HUES48 (cell line): ENCODE data around the gene RFX2.
"Not testable (repeated sequence)": the region's sequence is repeated elsewhere in the genome, so short reads cannot be mapped to it uniquely, and the experiment has no call there.

ENCODE experiments used
- H3K27ac ChIP-seq: one replicate; pipeline ENCODE4 v1.7.0; 2013; ENCODE audit warnings: low read depth, low read length, inconsistent platforms
- H3K27me3 ChIP-seq: 2 replicates; pipeline ENCODE4 v1.6.1; 2013; ENCODE audit warnings: mild to moderate bottlenecking, low read length; ENCODE audit not compliant: control insufficient read depth, insufficient read depth
- H3K36me3 ChIP-seq: 2 replicates; pipeline ENCODE4 v1.6.1; 2013; ENCODE audit warnings: low read length; ENCODE audit not compliant: control insufficient read depth, insufficient read depth
- H3K4me1 ChIP-seq: 2 replicates; pipeline ENCODE4 v1.6.1; 2013; ENCODE audit warnings: mild to moderate bottlenecking, low read length; ENCODE audit not compliant: control insufficient read depth, insufficient read depth
- H3K4me3 ChIP-seq: 2 replicates; pipeline ENCODE4 v1.5.1; 2013; ENCODE audit warnings: mild to moderate bottlenecking, low read depth, low read length
- H3K9ac ChIP-seq: 2 replicates; pipeline ENCODE4 v1.6.1; 2013; ENCODE audit warnings: mild to moderate bottlenecking, low read depth, low read length, moderate library complexity
- H3K9me3 ChIP-seq: 2 replicates; pipeline ENCODE4 v1.6.1; 2013; ENCODE audit warnings: low read length; ENCODE audit not compliant: control insufficient read depth, insufficient read depth

RFX2 gene

DNA sequence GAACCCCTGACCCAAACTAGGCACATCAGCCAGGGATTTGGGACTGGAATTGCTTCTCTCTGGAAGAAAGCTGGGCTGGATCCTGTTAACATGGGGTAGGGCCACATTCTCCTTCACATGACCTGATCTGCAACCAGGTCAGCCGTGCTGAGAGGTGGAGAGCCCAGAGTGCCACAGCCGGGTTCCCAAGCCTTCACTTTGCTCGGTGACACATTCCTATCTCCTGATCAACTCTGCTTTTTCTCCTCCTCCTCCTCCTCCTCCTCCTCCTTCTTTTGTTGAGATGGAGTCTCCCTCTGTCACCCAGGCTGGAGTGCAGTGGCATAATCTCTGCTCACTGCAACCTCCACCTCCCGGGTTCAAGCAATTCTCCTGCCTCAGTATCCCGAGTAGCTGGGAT, 124.5 kb downstream of the RFX2 start:
- not testable (repeated sequence) for H3K4me3 ChIP-seq, H3K9me3 ChIP-seq, H3K27me3 ChIP-seq, H3K9ac ChIP-seq, H3K36me3 ChIP-seq, H3K4me1 ChIP-seq, H3K27ac ChIP-seq

DNA sequence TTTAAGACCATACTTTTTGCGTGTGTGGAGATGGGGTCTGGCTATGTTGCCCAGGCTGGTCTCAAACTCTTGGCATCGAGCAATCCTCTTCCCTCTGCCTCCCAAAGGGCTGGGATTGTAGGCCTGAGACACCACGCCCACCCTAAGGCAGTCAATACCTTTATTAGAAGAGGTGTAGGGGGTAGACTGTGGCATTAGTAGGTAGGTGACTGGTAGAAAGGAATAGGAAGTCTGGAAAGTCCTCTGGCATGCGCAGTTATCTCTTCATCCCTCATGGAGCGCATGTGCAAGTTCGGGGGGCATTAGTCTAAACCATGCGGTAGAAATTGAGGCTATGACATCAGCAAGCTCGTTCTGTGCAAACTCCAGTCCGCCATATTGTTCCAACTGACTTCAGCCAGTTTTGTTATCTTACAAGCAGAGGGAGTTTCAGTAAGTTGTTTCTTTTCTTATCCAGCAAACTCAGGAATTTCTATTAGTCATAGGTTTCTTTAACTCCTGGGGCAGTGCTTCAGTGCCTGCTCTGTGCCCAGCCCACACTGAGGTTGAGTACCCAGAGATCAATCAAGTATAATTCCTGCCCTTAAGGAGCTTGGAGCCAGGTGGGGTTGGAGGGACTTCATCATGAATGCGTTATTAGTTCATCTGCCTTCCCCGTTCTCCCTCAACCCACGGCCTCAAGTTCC, 125.1 kb downstream of the RFX2 start:
- Histone ChIP-seq H3K9me3 (no peaks in the 10 kb centered on the region), H3K36me3 (no peaks in the 10 kb centered on the region), H3K4me1 (peaks cover 4% of the 10 kb centered on the region; the same call in 1 of the 2 replicates), H3K4me3 (no peak overlapping the region), H3K27ac (no peak overlapping the region), H3K9ac (no peak overlapping the region), H3K27me3 (no peaks in the 10 kb centered on the region)

DNA sequence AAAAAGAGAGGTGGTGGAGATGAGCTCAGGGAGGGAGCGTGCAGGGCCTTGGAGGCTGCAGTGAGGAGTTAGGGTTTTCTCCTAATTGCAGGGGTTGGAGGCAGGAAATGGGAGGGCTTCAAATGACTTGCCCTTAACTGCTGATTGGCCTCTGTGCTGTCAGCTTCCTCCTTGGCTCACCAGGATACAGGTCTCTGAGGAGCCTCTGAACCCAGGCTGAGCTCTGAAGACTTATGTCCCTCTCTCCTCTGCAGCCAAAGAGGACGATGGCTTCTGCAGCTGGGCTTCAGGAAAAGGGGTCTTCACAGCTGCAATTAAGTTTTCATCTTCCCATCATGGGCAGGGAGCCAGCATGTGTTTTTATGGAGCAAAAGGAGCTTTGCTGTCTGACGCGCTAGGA, 125.7 kb downstream of the RFX2 start:
- Histone ChIP-seq H3K9me3 (no peaks in the 10 kb centered on the region), H3K27ac (no peak overlapping the region), H3K4me1 (peaks cover 4% of the 10 kb centered on the region; the same call in 1 of the 2 replicates), H3K9ac (no peak overlapping the region), H3K4me3 (no peak overlapping the region), H3K36me3 (no peaks in the 10 kb centered on the region), H3K27me3 (no peaks in the 10 kb centered on the region)

DNA sequence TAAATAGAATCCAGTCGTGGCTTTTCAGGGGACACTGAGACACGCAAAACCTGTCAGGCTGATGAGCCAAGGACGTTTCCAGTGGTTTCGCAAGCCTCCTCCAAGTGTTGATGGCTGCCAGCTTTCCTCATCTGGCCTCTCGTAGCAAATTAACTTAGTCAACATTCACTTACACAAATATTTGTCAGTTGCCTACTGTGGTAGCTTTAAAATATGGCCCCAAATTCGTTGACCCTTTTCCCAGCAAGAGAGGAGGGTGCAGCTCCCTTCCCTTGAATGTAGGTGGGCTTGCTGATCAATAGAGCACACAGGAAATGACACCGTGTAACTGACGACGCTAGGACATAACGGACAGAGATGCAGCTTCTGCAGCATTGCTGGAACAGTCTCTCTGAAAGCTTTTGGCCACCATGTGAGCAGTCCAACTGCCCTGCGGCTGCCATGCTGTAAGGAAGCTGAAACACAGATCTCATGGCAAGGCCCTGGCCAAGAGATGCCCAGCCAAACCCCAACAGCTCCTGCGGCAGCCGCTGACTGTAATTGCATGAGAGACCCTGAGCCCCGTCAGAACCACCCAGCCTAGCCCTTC, 126.8 kb downstream of the RFX2 start:
- Histone ChIP-seq H3K36me3 (no peaks in the 10 kb centered on the region), H3K9ac (no peak overlapping the region), H3K4me3 (no peak overlapping the region), H3K27ac (no peak overlapping the region), H3K27me3 (no peaks in the 10 kb centered on the region), H3K9me3 (no peaks in the 10 kb centered on the region), H3K4me1 (peaks cover 4% of the 10 kb centered on the region)

DNA sequence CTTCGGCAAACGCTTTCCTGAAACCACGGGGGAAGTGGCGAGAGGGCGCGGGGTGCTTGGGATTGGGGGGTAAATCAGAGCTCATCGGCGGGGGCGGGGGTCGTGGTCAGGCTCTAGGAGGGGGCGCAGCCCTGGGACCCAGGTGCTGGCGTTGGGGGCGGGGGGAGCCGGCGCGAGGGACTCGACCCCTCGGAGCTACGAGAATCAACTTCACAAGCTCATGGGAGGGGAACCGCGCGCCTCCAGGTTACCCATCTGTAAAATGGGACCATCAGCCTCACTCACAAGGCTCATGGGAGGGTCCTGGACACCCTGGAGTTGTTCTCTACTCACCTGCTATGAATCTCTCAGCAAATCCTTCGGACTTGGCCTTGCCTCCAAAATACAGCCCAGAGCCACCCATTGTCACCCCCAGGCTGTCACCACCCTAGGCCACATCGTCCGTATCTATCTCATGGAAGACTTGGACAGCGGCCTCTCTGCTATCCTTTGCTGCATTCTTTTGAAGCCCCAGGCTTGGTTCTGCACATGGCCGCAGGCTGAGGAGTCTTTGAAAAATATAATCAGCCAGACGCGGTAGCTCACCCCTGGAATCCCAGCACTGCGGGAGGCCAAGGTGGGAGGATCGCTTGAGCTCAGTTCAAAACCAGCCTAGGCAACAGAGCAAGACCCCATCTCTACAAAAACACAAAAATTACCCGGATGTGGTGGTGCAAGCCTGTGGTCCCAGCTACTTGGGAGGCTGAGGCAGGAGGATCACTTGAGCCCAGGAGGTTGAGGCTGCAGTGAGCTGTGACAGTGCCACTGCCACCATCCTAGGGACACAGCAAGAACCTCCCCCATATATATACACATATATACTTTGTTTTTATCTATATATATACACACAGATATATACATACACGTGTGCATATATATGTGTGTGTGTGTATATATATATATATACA, 131.4 kb downstream of the RFX2 start:
- no peaks in the 10 kb centered on the region for H3K27me3 ChIP-seq
- H3K4me3 ChIP-seq = peak overlapping the region; percentile 94
- H3K36me3 ChIP-seq = peaks cover 21% of the 10 kb centered on the region
- peak overlapping the region; percentile 85 for H3K9ac ChIP-seq
- peak overlapping the region; percentile 90 for H3K27ac ChIP-seq
- H3K4me1 ChIP-seq = peaks cover 5% of the 10 kb centered on the region; the same call in 1 of the 2 replicates
- H3K9me3 ChIP-seq = no peaks in the 10 kb centered on the region

DNA sequence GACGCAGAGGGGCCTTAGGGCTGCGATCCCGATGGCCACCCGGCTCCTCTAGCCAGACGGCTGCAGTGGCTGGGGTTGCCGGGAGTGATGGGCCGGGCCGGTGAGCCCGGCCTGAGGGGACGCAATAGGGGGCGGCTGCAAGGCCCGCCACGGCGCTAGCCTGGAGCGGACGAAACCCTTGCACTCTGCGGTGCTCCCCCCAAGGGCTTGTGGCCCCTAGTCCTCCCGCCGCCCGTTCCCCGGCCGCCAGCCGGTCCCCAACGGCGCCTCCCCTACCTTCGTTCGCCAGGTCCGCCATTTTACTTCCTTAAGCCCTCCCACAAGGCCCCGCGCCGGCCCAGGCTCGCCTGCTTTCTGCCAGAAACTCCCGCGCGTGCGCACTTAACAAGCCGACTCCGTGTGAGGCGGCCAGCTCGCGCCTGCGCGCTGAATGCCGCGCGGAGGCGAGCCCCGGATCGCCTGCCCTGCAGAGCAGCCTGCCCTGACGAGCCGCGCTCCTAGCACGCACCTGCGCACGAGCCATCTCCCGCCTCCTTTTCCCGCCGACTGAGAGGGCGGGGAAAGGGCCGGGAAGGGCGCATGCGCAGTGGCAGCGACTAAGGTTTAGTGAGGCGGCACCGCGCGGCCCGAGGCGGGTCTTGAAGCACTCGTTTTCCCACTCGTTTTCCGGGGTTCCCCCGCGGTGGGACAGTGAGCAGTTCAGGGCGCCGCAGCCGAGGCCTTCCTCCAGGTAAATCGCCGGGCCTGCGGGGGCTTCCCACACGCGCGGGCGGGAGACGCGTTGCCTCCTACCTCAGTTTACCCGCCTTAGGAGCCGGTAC, 132.3 kb downstream of the RFX2 start, which contains the start of gene RANBP3:
Gene RANBP3 (minus strand): TSS at position 356 of the 821 bp plus-strand sequence. CDS start 58 bp downstream, at position 298.
- Histone ChIP-seq H3K36me3 (peaks cover 27% of the 10 kb centered on the region), H3K4me3 (peak within 1 kb of the TSS; percentile 94), H3K9ac (peak within 1 kb of the TSS; percentile 85), H3K27ac (peak within 1 kb of the TSS; percentile 90), H3K9me3 (no peaks in the 10 kb centered on the region), H3K27me3 (no peaks in the 10 kb centered on the region), H3K4me1 (peaks cover 5% of the 10 kb centered on the region; the same call in 1 of the 2 replicates)

DNA sequence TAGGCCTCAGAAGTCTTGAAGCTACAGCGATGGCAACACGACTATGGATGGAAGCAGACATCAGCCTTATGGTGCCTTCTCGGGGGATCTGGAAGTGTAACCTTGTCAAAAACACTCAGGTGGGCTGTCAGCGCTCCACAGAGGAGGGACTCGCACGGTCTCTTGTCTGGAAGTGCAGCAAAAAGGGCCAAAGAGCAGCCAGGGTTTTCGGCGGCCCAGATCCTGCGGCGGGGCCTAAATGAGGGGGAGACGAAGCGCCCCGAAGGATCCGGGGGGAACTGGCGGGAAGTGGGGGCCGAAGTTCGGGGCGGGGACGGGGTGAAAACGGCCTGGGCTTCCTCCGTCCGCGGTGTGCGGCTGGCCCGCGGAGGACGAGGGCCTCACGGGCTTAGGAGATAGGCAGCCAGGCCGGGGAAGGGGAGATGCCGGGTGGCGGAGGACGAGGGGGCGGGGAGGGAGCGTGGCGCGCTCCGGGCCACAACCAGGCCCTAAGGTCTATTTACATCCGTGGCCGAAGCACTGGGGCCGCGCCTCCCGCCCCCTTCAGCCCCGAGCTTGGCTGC, 133.0 kb downstream of the RFX2 start:
- no peaks in the 10 kb centered on the region for H3K9me3 ChIP-seq
- H3K4me1 ChIP-seq = peaks cover 5% of the 10 kb centered on the region; the same call in 1 of the 2 replicates
- H3K27me3 ChIP-seq = no peaks in the 10 kb centered on the region
- peak overlapping the region; percentile 94 for H3K4me3 ChIP-seq
- H3K36me3 ChIP-seq = peaks cover 27% of the 10 kb centered on the region
- peak overlapping the region; percentile 85 for H3K9ac ChIP-seq
- H3K27ac ChIP-seq = peak overlapping the region; percentile 90

DNA sequence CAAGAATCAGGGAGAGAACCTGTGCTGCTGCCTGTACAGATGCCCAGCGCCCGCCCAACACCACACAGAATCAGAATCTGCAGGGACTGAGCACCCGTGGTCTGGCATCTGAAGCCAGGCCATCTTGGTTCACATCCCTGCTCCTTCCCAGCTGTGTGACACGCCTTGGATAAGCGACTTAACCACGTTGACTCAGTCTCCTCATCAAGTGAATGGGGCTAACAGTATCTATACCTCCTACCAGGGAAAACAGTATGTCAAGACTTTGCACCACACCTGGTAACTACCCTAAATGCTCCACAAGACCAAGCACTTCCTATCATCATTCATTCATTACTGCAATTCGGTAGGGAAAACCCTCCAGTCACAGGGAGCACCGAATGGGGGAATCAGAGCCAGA, 133.5 kb downstream of the RFX2 start:
- Histone ChIP-seq H3K36me3 (peaks cover 31% of the 10 kb centered on the region), H3K9ac (0 out of 2 replicates have a peak overlapping the region, but pooled peaks have one; percentile 85), H3K27ac (no peak overlapping the region), H3K4me1 (peaks cover 5% of the 10 kb centered on the region; the same call in 1 of the 2 replicates), H3K4me3 (peak overlapping the region; percentile 94), H3K27me3 (no peaks in the 10 kb centered on the region), H3K9me3 (no peaks in the 10 kb centered on the region)

DNA sequence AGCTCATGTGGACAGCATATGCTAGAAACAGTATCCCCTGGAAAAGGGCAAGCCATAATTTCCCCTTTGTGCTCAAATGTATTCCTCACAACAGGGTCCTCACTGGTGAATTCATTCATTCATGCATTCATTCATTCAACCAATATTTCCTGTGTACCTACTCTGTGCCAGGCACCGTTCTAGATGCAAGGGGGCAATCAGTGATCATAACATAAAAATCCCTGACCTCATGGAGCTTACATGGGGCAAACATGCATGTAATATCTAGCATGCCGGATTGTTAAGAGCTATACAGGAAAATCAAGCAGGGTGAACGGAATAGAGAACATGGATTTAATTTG, 134.9 kb downstream of the RFX2 start:
- Histone ChIP-seq H3K4me3 (no peak overlapping the region), H3K4me1 (peaks cover 5% of the 10 kb centered on the region; the same call in 1 of the 2 replicates), H3K27ac (no peak overlapping the region), H3K9me3 (no peaks in the 10 kb centered on the region), H3K9ac (no peak overlapping the region), H3K36me3 (peaks cover 31% of the 10 kb centered on the region), H3K27me3 (no peaks in the 10 kb centered on the region)
